K562 (cell line): Measurements from ENCODE around the gene CEP350. TPM values are rescaled to one million over a fixed set of nuclear protein-coding genes. Genes with fewer than 3 reads are reported as not detected.
A peak's percentile ranks its signal among the peaks of the same experiment; 100 is the strongest.

Experiments used
- BACH1 ChIP-seq: fragments of 200-800 bp; sonication (Bioruptor generic); IDR thresholded peaks from 2 replicates; pipeline ENCODE4 v1.6.1; 2016; ENCODE audit warnings: missing genetic modification characterization, missing compliant biosample characterization
- CHD7 ChIP-seq: fragments of 200-600 bp; sonication (generic); IDR thresholded peaks from one replicate; pipeline ENCODE4 v1.6.1; 2012; ENCODE audit warnings: mild to moderate bottlenecking, low read depth, low read length, inconsistent platforms
- CTBP1 ChIP-seq: fragments of 450-650 bp; IDR thresholded peaks from 2 replicates; pipeline ENCODE4 v1.6.1; 2016; ENCODE audit warnings: borderline replicate concordance
- FOXK2 ChIP-seq, 2 experiments: fragments of 450-650 bp; IDR thresholded peaks in 1 of 2; conservative IDR thresholded peaks in 1 of 2; 2 replicates each; pipeline ENCODE4 v1.6.1; 2016; ENCODE audit warnings: low read depth in 2 of 2, mild to moderate bottlenecking in 1 of 2
- JUN ChIP-seq, 2 experiments: sonication (generic) in 1 of 2; formaldehyde crosslinking in 1 of 2; IDR thresholded peaks; 2 replicates each; pipeline versions ENCODE4 v1.6.1 to v1.8.0; 2012 to 2022; ENCODE audit warnings: borderline replicate concordance in 2 of 2, mild to moderate bottlenecking in 2 of 2, improper control_type of control experiment in 1 of 2, low read depth in 1 of 2, low read length in 1 of 2, missing genetic modification reagents in 1 of 2
- MEF2D ChIP-seq: conservative IDR thresholded peaks from 2 replicates; pipeline ENCODE4 v1.6.1; 2016; ENCODE audit warnings: low read depth, missing genetic modification characterization, missing compliant biosample characterization
- PTTG1 ChIP-seq: fragments of 450-650 bp; IDR thresholded peaks from 2 replicates; pipeline ENCODE4 v1.6.1; 2016; ENCODE audit warnings: low read depth, mild to moderate bottlenecking, missing genetic modification characterization, missing compliant biosample characterization
- TBL1XR1 ChIP-seq, 2 experiments: IDR thresholded peaks; 2 replicates each; pipeline ENCODE4 v1.6.1; 2012; ENCODE audit warnings: improper control_type of control experiment in 2 of 2, low read length in 2 of 2, mild to moderate bottlenecking in 1 of 2
- TCF7L2 ChIP-seq: fragments of 150-350 bp; IDR thresholded peaks from 2 replicates; pipeline ENCODE4 v1.6.1; 2016; ENCODE audit warnings: low read depth, mild to moderate bottlenecking, low read length, moderate library complexity
- ZNF143 ChIP-seq: sonication (generic); formaldehyde crosslinking; IDR thresholded peaks from 2 replicates; pipeline ENCODE4 v1.9.0; 2022; ENCODE audit warnings: mild to moderate bottlenecking, missing genetic modification reagents
- ZNF398 ChIP-seq: fragments of 250-450 bp; sonication (Bioruptor Pico); IDR thresholded peaks from 2 replicates; pipeline ENCODE4 v1.8.0; 2021; ENCODE audit warnings: moderate library complexity, mild to moderate bottlenecking, inconsistent platforms
- ZNF766 ChIP-seq: fragments of 200-800 bp; sonication (Bioruptor generic); conservative IDR thresholded peaks from 2 replicates; pipeline ENCODE4 v1.6.1; 2016; ENCODE audit warnings: missing genetic modification characterization, missing compliant biosample characterization
- ZNF778 ChIP-seq: fragments of 450-650 bp; formaldehyde crosslinking; IDR thresholded peaks from 2 replicates; pipeline ENCODE4 v1.4.0; 2020; ENCODE audit warnings: mild to moderate bottlenecking, moderate library complexity
- polyA plus RNA-seq, 8 experiments: library from polyadenylated mRNA; depleted of rRNA in 4 of 8; stranded (reverse) in 5 of 8; unstranded in 3 of 8; fragments of >200 nt; fragmentation: Nextera tagmentation in 2 of 8; fragmentation: Illumina TruSeq in 1 of 8; extraction: Ambion mirVana in 2 of 8; extraction: Trizol in 1 of 8; gene quantifications; 2 replicates each; pipeline versions ENCODE4 v1.2.1 to v1.2.3, GENCODE V29; 2011 to 2014; ENCODE audit warnings: inconsistent platforms in 1 of 8, missing spikeins in 1 of 8
- total RNA-seq, 7 experiments: library from RNA; depleted of rRNA in 6 of 7; stranded (reverse); fragments of >200 nt in 6 of 7; fragmentation: Illumina TruSeq in 2 of 7; extraction: Trizol in 2 of 7; gene quantifications; 2 replicates each; pipeline versions ENCODE4 v1.2.1 to v1.2.3, GENCODE V29; 2011 to 2021; ENCODE audit warnings: low replicate concordance in 1 of 7

The CEP350 gene
- total and polyA plus RNA-seq, 9 of the 15 experiments (the other 6 are each of a cell fraction or from before 2014, with no cell fraction given): 8.3 to 64.3 (median 28.0) TPM

- TF ChIP-seq CTBP1 (peak; percentile 37; the same call in 1 of the 2 replicates), TCF7L2 (no peak), ZNF143 (CRISPR knock-in tag) (no peak), JUN (IDR thresholded peaks at IDR 0.05; ENCODE audit: borderline replicate concordance, low read depth, low read length) (peak; percentile 66; the same call in 1 of the 2 replicates), JUN (CRISPR knock-in tag; IDR thresholded peaks at IDR 0.05; ENCODE audit: borderline replicate concordance) (no peak), TBL1XR1 (IDR thresholded peaks at IDR 0.05; ENCODE audit: low read length in 2 of 2) (no peak), ZNF778 (no peak), MEF2D (tag) (0 out of 2 replicates have a peak, but pooled peaks have one; percentile 41), ZNF766 (no peak), PTTG1 (tag) (peak; percentile 66; the same call in 1 of the 2 replicates), BACH1 (tag) (peak; percentile 27; the same call in 1 of the 2 replicates), FOXK2 (conservative IDR thresholded peaks at IDR 0.05 in 1 of 2, IDR thresholded peaks at IDR 0.05 in 1 of 2; ENCODE audit: low read depth in 2 of 2) (no peak), ZNF398 (no peak), CHD7 (no peak)
Measured at GRCh38 chr1:180123463-180123936, 168.9 kb downstream of the CEP350 start (continued).
